D721Med (cell line): ENCODE results near the gene ATXN1.

Source experiments
- DNase-seq: peaks from one replicate; pipeline ENCODE4 v3.0.0; 2011; ENCODE audit warnings: low spot score; ENCODE audit not compliant: insufficient read length
- FAIRE-seq: peaks from 2 replicates; lab custom pipeline; 2011; peaks lifted over from hg19 to GRCh38; lab: Jason Lieb, UNC
- CTCF ChIP-seq: IDR thresholded peaks from 2 replicates; pipeline ENCODE4 v1.5.1; 2012; ENCODE audit warnings: mild to moderate bottlenecking, control low read depth; ENCODE audit not compliant: insufficient read depth; ENCODE audit errors: missing control alignments

ATXN1 gene

GRCh38 chr6:16527691-16528090 lies 233.6 kb downstream of the ATXN1 start:
- FAIRE-seq = no peak
- DNase-seq = no peak
- no peak for TF ChIP-seq CTCF

DNA sequence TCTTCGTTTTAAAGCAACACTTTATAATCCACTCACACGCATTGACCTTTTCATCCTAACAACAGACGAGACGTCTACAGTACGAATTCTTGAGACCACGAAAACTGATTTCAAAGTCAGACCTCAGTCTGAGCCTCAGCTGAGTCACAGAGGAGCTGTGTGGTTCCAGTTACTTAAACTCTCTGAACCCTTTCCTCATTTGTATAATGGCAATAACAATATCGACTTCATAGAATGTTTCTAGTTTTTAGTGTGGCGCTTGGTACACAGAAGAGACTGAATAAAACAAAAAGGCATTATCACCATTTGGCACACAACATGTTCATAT lies 236.9 kb downstream of the ATXN1 start:
- DNase-seq (no peak), FAIRE-seq (no peak)
- TF ChIP-seq CTCF = no peak

- no peak for FAIRE-seq
- no peak for DNase-seq
- no peak for TF ChIP-seq CTCF
Observed at GRCh38 chr6:16523606-16524379, 237.5 kb downstream of the ATXN1 start.

GRCh38 chr6:16522937-16523336 lies 238.3 kb downstream of the ATXN1 start:
- no peak for TF ChIP-seq CTCF
- FAIRE-seq (no peak), DNase-seq (no peak)

- FAIRE-seq (no peak), DNase-seq (no peak)
- no peak for TF ChIP-seq CTCF
Observed at GRCh38 chr6:16521528-16521927, 239.7 kb downstream of the ATXN1 start.

- TF ChIP-seq CTCF = no peak
- DNase-seq = no peak
- no peak for FAIRE-seq
Observed at GRCh38 chr6:16519265-16520242, 241.7 kb downstream of the ATXN1 start.
